ENCODE results near the gene PKNOX2.
A peak's percentile ranks its signal among the peaks of the same experiment; 100 is the strongest.

Gene PKNOX2

DNA sequence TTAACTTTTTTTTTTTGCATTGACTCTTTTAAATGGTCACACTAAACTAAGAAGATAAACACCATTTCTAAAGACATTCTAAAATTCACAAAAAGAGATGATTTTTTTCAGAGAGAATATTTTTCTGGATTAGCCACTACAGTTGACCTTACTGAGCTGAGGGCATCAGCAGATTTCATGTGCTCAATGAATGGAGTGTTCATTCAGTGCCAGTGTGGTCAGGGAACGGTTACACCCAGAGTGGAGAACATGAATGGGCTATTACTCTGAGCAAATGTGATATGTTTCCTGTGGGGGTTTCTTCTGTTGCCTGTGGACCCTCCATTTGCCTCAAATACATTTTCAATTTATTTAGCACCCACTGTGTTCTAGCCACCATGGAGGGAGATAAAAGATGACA lies 19.1 kb downstream of the PKNOX2 start:
- H3K4me3 ChIP-seq (replicated peaks in 1 of 2; ENCODE audit: low read depth in 2 of 2, low read length in 2 of 2) = no peak overlapping the region
- no peak for DNase-seq (ENCODE audit: low read depth in 2 of 2)
- TF ChIP-seq, protein P1, sequence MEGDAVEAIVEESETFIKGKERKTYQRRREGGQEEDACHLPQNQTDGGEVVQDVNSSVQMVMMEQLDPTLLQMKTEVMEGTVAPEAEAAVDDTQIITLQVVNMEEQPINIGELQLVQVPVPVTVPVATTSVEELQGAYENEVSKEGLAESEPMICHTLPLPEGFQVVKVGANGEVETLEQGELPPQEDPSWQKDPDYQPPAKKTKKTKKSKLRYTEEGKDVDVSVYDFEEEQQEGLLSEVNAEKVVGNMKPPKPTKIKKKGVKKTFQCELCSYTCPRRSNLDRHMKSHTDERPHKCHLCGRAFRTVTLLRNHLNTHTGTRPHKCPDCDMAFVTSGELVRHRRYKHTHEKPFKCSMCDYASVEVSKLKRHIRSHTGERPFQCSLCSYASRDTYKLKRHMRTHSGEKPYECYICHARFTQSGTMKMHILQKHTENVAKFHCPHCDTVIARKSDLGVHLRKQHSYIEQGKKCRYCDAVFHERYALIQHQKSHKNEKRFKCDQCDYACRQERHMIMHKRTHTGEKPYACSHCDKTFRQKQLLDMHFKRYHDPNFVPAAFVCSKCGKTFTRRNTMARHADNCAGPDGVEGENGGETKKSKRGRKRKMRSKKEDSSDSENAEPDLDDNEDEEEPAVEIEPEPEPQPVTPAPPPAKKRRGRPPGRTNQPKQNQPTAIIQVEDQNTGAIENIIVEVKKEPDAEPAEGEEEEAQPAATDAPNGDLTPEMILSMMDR (IDR thresholded peaks at IDR 0.05; ENCODE audit: low read depth, low read length) = no peak

DNA sequence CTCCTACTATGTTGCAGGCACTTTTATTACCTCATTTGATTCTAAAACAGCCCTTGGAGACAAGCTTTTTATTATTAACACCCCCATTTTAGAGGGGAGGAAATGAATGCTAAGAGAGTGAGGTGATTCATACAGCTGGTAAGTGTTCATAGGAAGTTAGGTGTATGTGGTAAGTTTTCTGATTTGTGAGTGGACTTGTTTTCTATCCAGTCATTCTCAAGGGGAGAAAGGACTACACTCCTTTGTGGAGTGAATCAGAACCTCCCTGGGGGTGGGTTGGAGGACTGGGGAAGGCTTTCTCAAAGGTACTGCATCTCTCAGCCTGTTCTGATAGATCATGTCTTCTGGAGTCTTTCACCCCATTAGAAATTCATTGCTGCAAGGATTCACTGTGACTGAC lies 23.5 kb downstream of the PKNOX2 start:
- peak in 1 of 2 donors; percentile 50 for DNase-seq (ENCODE audit: low read depth in 2 of 2)
- TF ChIP-seq, protein P1 (IDR thresholded peaks at IDR 0.05; ENCODE audit: low read depth, low read length) = no peak
- H3K4me3 ChIP-seq (replicated peaks in 1 of 2; ENCODE audit: low read depth in 2 of 2, low read length in 2 of 2) = no peak overlapping the region

DNA sequence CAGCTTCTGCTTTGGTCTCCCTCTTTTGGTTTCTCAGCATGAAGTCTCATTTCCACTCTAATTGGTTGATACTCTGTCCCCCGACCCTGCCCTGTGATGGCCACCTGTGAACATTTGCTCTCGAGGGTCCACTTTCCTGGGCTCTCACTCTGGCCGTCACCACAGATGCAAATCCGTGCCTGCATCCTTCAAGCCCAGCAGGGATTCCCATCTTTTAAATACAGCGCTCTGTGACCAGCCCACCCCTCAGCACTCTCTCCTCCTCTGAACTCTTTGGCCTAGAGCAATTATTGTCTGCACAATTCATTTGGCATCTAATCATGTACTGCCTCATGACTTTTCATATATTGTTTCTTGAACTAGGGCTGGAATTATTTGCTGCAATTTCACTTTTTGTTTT lies 26.0 kb downstream of the PKNOX2 start:
- H3K4me3 ChIP-seq (replicated peaks in 1 of 2; ENCODE audit: low read depth in 2 of 2, low read length in 2 of 2) = no peak overlapping the region
- DNase-seq (ENCODE audit: low read depth in 2 of 2) = no peak
- TF ChIP-seq, protein P1 (IDR thresholded peaks at IDR 0.05; ENCODE audit: low read depth, low read length) = no peak

DNA sequence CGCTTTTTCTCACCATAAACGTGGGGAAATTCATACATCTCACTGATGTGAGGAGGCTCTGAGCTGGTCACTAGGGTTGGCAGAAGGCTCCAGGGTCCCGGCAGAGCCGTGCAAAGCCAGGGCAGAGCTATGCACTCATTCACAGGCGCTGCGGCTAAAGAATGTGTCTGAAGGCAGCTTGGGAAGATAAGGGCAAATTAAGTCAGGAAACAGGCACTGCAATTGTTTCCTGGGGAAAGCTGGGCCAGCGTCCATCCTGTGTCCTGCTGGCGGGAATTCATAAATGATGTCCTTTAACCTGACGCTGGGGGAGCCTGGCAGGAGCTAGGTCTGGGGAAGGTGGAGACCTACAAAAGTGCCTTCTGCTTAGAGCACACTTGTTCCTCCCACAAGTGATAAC lies 27.6 kb downstream of the PKNOX2 start:
- peak in 1 of 2 donors; percentile 73 for DNase-seq (ENCODE audit: low read depth in 2 of 2)
- TF ChIP-seq, protein P1 (IDR thresholded peaks at IDR 0.05; ENCODE audit: low read depth, low read length) = no peak
- H3K4me3 ChIP-seq (replicated peaks in 1 of 2; ENCODE audit: low read depth in 2 of 2, low read length in 2 of 2) = no peak overlapping the region

DNA sequence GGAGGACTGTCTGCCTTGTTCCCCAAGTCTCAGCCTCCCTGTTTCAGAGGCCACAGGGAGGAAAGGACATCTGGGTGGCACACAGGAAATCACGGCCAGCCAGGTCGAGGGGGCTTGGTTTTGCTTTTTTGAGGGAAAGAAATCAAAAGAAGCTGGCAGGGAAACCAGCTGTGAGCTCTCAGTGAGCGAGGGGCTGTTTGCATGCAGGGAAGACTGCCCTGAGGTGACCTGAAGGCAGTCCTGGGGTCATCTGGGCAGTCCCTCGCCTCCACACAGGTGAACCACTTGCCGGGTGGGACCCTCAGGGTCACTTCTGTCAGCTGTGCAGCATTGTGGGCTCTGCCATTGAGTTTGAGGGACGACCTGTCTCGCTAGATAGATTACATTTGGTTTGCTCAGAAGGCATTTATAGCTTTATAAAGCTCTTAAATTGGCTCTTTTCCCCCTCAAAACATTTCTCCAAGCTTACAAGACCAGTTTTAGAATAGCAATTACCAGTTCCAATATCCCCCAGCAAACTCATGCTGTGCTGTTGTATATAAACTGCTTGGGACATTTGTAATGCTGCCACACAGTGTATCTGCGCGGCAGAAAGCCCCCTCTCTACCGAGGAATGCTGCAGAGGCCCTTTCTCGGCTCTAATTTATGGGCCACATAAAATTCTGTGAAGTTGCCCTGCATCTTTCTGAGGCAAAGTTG lies 28.3 kb downstream of the PKNOX2 start:
- H3K4me3 ChIP-seq (replicated peaks in 1 of 2; ENCODE audit: low read depth in 2 of 2, low read length in 2 of 2) = no peak overlapping the region
- no peak for DNase-seq (ENCODE audit: low read depth in 2 of 2)
- TF ChIP-seq, protein P1 (IDR thresholded peaks at IDR 0.05; ENCODE audit: low read depth, low read length) = no peak

DNA sequence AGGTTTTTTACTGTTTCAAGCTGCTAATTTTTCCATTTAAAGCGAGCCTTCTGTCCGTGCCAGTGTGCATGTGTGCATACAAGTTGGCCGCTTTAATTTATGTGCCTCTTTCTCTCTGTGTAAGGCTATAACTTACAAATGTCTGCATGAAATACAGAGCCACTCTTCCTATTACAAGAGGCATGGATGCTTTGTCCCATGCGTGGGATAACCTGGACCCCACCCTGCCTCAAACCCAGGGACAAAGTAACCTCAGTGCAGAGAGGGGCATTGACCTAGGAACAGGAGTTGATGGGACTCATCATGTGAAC lies 28.8 kb downstream of the PKNOX2 start:
- no peak for DNase-seq (ENCODE audit: low read depth in 2 of 2)
- H3K4me3 ChIP-seq (replicated peaks in 1 of 2; ENCODE audit: low read depth in 2 of 2, low read length in 2 of 2) = no peak overlapping the region
- TF ChIP-seq, protein P1 (IDR thresholded peaks at IDR 0.05; ENCODE audit: low read depth, low read length) = no peak

DNA sequence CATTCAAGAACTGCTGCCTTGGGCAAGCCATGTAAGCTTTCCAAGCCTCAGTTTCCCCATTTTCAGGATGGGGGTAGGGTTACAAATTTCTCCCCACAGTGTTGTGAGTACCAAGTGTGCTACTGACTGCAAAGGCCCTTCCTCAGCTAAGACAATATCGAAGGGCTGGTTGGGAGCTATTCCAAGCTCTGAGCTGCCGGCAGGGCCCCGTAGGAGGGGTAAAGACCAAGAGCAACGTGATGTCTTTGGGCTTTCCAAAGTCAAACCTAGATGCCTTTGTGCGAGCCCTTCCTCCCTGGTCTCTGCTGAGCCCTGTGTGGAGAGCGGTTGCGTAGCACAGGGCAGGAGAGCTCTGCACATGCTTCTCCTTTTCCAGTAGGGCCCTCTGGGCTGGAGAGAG lies 29.3 kb downstream of the PKNOX2 start:
- no peak for DNase-seq (ENCODE audit: low read depth in 2 of 2)

More for the DNA sequence above, 29.3 kb downstream of the PKNOX2 start:
- H3K4me3 ChIP-seq (replicated peaks in 1 of 2; ENCODE audit: low read depth in 2 of 2, low read length in 2 of 2) = no peak overlapping the region
- TF ChIP-seq, protein P1 (IDR thresholded peaks at IDR 0.05; ENCODE audit: low read depth, low read length) = no peak

All from cardiac fibroblast (primary cell).